Measurements from ENCODE around the gene RBM38. TPM values are rescaled to one million over a fixed set of nuclear protein-coding genes. Genes with fewer than 3 reads are reported as not detected.

RBM38 gene
- total RNA-seq, 1 donor: 8.2 TPM

GRCh38 chr20:57420571-57421252 is 29.5 kb downstream of the RBM38 start:
- DNase-seq (ENCODE audit: low read depth): no peak
- no peak overlapping the region for H3K4me3 ChIP-seq (ENCODE audit: low read depth, low read length)
- TF ChIP-seq, protein P1, sequence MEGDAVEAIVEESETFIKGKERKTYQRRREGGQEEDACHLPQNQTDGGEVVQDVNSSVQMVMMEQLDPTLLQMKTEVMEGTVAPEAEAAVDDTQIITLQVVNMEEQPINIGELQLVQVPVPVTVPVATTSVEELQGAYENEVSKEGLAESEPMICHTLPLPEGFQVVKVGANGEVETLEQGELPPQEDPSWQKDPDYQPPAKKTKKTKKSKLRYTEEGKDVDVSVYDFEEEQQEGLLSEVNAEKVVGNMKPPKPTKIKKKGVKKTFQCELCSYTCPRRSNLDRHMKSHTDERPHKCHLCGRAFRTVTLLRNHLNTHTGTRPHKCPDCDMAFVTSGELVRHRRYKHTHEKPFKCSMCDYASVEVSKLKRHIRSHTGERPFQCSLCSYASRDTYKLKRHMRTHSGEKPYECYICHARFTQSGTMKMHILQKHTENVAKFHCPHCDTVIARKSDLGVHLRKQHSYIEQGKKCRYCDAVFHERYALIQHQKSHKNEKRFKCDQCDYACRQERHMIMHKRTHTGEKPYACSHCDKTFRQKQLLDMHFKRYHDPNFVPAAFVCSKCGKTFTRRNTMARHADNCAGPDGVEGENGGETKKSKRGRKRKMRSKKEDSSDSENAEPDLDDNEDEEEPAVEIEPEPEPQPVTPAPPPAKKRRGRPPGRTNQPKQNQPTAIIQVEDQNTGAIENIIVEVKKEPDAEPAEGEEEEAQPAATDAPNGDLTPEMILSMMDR (IDR thresholded peaks at IDR 0.05; ENCODE audit: insufficient read depth, low read depth, low read length): peak; percentile 9

DNA sequence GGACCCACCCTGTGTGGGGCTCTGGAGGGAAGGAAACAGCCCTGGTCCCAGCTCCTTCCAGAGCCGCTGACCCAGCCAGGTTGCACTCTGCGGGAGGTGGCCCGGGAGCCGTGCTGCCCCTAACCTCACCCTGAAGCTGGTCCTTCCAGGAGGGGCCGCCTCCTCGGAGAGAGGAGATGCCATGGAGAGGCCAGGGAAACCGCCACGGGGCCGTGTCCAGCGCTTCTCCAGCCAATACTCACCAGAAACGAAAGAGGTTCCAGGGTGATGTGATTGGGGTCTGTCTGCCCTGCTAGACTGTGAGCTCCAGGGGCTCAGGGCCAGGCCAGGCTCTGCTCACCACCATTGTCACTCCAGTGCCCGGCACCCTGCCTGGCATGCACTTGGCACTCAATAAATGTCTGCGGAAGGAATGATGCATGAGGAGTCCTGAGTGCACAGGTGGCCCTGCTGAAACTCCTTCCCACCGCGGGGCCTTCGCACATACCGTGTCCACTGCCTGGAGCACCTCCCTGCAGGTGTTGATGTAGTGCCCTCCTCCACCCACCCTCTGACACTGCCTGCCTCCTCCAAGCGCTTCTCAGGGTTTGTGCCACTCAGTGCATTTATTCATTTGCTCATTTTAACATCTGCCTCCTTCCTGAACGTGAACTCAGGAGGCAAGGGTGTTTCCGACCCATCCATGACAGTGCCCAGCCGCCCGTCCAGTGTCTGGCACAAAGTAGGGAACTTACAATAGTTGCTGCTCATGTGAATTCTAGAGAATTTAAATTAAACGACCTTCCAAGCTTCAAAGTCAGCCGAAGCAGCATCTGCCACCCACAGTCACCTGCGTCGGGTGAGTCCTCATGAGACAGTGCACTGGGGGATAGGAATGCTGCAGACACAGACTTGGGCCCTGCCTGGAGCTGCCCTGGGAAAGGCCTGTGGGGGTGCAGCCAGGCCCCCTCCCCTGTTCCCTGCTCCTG is 30.3 kb downstream of the RBM38 start:
- TF ChIP-seq, protein P1 (IDR thresholded peaks at IDR 0.05; ENCODE audit: insufficient read depth, low read depth, low read length): no peak
- H3K4me3 ChIP-seq (ENCODE audit: low read depth, low read length): no peak overlapping the region
- no peak for DNase-seq (ENCODE audit: low read depth)

DNA sequence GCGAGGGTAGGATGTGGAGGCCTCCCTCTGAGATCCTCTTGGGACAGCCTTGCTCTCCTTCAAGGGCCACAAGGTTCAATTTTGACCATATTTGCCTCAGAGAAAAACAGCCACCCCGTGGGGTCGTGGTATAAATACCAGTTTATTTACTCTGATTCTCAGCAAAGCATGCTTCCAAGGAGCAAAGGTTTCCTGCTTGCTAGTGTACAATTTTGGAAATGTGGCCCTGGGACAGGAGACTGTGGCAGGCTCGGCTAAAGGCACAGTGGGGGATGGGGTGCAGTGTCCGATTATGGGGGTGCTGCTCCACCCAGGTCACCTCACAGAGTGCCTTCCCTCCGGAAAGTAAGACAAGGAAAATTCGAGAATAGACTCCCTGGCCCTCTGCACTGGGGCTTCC is 31.1 kb downstream of the RBM38 start:
- TF ChIP-seq, protein P1 (IDR thresholded peaks at IDR 0.05; ENCODE audit: insufficient read depth, low read depth, low read length): no peak
- no peak overlapping the region for H3K4me3 ChIP-seq (ENCODE audit: low read depth, low read length)

GRCh38 chr20:57425150-57426013 is 34.2 kb downstream of the RBM38 start:
- TF ChIP-seq, protein P1 (IDR thresholded peaks at IDR 0.05; ENCODE audit: insufficient read depth, low read depth, low read length): no peak
- H3K4me3 ChIP-seq (ENCODE audit: low read depth, low read length): no peak overlapping the region
- DNase-seq (ENCODE audit: low read depth): no peak

More for the DNA sequence above, 31.1 kb downstream of the RBM38 start:
- DNase-seq (ENCODE audit: low read depth): no peak

- TF ChIP-seq, protein P1 (IDR thresholded peaks at IDR 0.05; ENCODE audit: insufficient read depth, low read depth, low read length): no peak
- DNase-seq (ENCODE audit: low read depth): no peak
- H3K4me3 ChIP-seq (ENCODE audit: low read depth, low read length): no peak overlapping the region
Measured at GRCh38 chr20:57426271-57426689, 35.1 kb downstream of the RBM38 start.

DNA sequence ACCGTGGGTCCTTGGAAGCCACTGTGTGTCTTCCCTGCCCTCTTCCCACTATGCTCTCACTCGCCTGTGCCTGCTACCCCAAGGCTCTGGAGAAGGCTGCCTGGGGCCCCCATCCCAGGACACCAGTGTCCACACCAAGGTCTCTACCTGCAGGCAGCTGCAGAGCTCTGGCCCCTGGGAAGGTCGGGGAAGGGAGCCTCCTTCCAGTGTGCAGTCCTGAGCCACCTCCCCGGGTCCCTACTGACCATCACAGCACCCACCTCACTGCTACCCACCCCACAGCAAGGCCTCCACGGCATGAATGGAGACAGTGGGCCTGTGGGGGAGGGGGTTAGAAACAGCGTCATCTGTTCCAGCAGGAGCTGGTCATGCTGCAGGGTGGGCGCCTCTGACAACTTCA is 35.6 kb downstream of the RBM38 start:
- TF ChIP-seq, protein P1 (IDR thresholded peaks at IDR 0.05; ENCODE audit: insufficient read depth, low read depth, low read length): no peak
- H3K4me3 ChIP-seq (ENCODE audit: low read depth, low read length): no peak overlapping the region
- DNase-seq (ENCODE audit: low read depth): no peak
